ENCODE data around the gene NKTR. TPM values are rescaled to one million over a fixed set of nuclear protein-coding genes. Genes with fewer than 3 reads are reported as not detected.

NKTR gene
- total RNA-seq, 1 experiment from 2014 or later, result 39.0 TPM

GRCh38 chr3:42572278-42572677, 28.2 kb upstream of the NKTR start:
- in situ Hi-C loops (cut with HindIII; ENCODE audit: low pct_unique_long_range_greater_than_20kb, low sequenced_read_pairs) (no loop called here), intact Hi-C loops (cut with micrococcal nuclease; ENCODE audit: unreplicated experiment) (no loop called here)
- no peaks in the 10 kb centered on the region for H3K27me3 ChIP-seq (ENCODE audit: control insufficient read depth, insufficient read depth, low read length)
- H3K4me1 ChIP-seq (ENCODE audit: control insufficient read depth, insufficient read depth, low read length), result no peaks in the 10 kb centered on the region
- peaks cover 3% of the 10 kb centered on the region; the same call in 1 of the 2 replicates for H3K9me3 ChIP-seq (ENCODE audit: control insufficient read depth, insufficient read depth, low read depth, low read length)
- ATAC-seq (peak; percentile 89), DNase-seq (ENCODE audit: low read depth, low spot score) (no peak)
- H3K36me3 ChIP-seq (ENCODE audit: control insufficient read depth, insufficient read depth, low read length), result peaks cover 3% of the 10 kb centered on the region; the same call in 1 of the 2 replicates
- no TSS peak for BruUV-seq (replicated peaks)
- ChIA-PET CTCF (interaction anchor here (0.6 kb wide), 1 partner anchor 33 kb away, joined by 10 read pairs; no protein-coding TSS in a partner anchor), POLR2A (no interaction called here)
- H3K4me3 ChIP-seq (ENCODE audit: low read depth in 2 of 2, low read length in 2 of 2), result no peak overlapping the region
- TF ChIP-seq CTCF (IDR thresholded peaks at IDR 0.05) (peak; percentile 73), REST (IDR thresholded peaks at IDR 0.05; ENCODE audit: insufficient read depth in 1 of 2, low read depth in 2 of 2, low read length in 1 of 2) (no peak)
- no peak overlapping the region for H3K27ac ChIP-seq (ENCODE audit: low read length)

GRCh38 chr3:42575137-42575741, 25.2 kb upstream of the NKTR start:
- Histone ChIP-seq H3K36me3 (ENCODE audit: control insufficient read depth, insufficient read depth, low read length) (no peaks in the 10 kb centered on the region), H3K4me3 (ENCODE audit: low read depth in 2 of 2, low read length in 2 of 2) (no peak overlapping the region), H3K4me1 (ENCODE audit: control insufficient read depth, insufficient read depth, low read length) (peaks cover 2% of the 10 kb centered on the region; the same call in 1 of the 2 replicates), H3K9me3 (ENCODE audit: control insufficient read depth, insufficient read depth, low read depth, low read length) (peaks cover 3% of the 10 kb centered on the region; the same call in 1 of the 2 replicates), H3K27ac (ENCODE audit: low read length) (no peak overlapping the region), H3K27me3 (ENCODE audit: control insufficient read depth, insufficient read depth, low read length) (no peaks in the 10 kb centered on the region)
- ChIA-PET CTCF (no interaction called here), POLR2A (no interaction called here)
- no TSS peak for BruUV-seq (replicated peaks)
- ATAC-seq (no peak), DNase-seq (ENCODE audit: low read depth, low spot score) (no peak)
- in situ Hi-C loops (cut with HindIII; ENCODE audit: low pct_unique_long_range_greater_than_20kb, low sequenced_read_pairs) (no loop called here), intact Hi-C loops (cut with micrococcal nuclease; ENCODE audit: unreplicated experiment) (no loop called here)
- TF ChIP-seq CTCF (IDR thresholded peaks at IDR 0.05), result no peak
- TF ChIP-seq REST (IDR thresholded peaks at IDR 0.05; ENCODE audit: insufficient read depth in 1 of 2, low read depth in 2 of 2, low read length in 1 of 2), result no peak
- no peak for TF ChIP-seq SIN3A (IDR thresholded peaks at IDR 0.05; ENCODE audit: borderline replicate concordance, insufficient read depth, low read depth, low read length)
- TF ChIP-seq POLR2AphosphoS5 (IDR thresholded peaks at IDR 0.05; ENCODE audit: low read depth, low read length), result no peak
- TF ChIP-seq TCF7L2 (IDR thresholded peaks at IDR 0.05; ENCODE audit: low read depth, low read length), result no peak

Data from Panc1 (cell line).